T follicular helper cell (primary cell): Measurements from ENCODE around the gene ATG4A.

Experiments used
- DNase-seq: peaks from one replicate; pipeline ENCODE4 v3.0.0-alpha.2; 2020; ENCODE audit warnings: low read depth

The ATG4A gene

GRCh38 chrX:108122748-108123147 lies 31.2 kb downstream of the ATG4A start:
- no peak for DNase-seq

GRCh38 chrX:108123591-108124366 lies 32.2 kb downstream of the ATG4A start:
- no peak for DNase-seq

- no peak for DNase-seq
Observed at GRCh38 chrX:108126661-108127060, 35.1 kb downstream of the ATG4A start.

- DNase-seq: no peak
Observed at GRCh38 chrX:108127152-108127551, 35.6 kb downstream of the ATG4A start.

- DNase-seq: no peak
Observed at GRCh38 chrX:108130889-108131288, 39.3 kb downstream of the ATG4A start.

GRCh38 chrX:108131471-108131870 lies 39.9 kb downstream of the ATG4A start:
- no peak for DNase-seq

GRCh38 chrX:108132034-108132433 lies 40.5 kb downstream of the ATG4A start:
- DNase-seq: no peak

GRCh38 chrX:108132876-108133275 lies 41.3 kb downstream of the ATG4A start:
- DNase-seq: no peak

- no peak for DNase-seq
Observed at GRCh38 chrX:108134724-108135123, 43.1 kb downstream of the ATG4A start.

GRCh38 chrX:108138814-108139702 lies 47.5 kb downstream of the ATG4A start:
- no peak for DNase-seq

- DNase-seq: no peak
Observed at GRCh38 chrX:108148524-108148923, 56.9 kb downstream of the ATG4A start.

- no peak for DNase-seq
Observed at GRCh38 chrX:108156082-108156481, 64.5 kb downstream of the ATG4A start.

GRCh38 chrX:108156934-108157466 lies 65.4 kb downstream of the ATG4A start:
- DNase-seq: no peak

GRCh38 chrX:108157628-108158027 lies 66.0 kb downstream of the ATG4A start:
- DNase-seq: no peak

- no peak for DNase-seq
Observed at GRCh38 chrX:108159028-108159670, 67.6 kb downstream of the ATG4A start.

GRCh38 chrX:108160309-108160708 lies 68.7 kb downstream of the ATG4A start:
- DNase-seq: no peak

GRCh38 chrX:108162265-108162664 lies 70.7 kb downstream of the ATG4A start:
- no peak for DNase-seq

GRCh38 chrX:108163333-108164082 lies 71.9 kb downstream of the ATG4A start:
- no peak for DNase-seq

GRCh38 chrX:108165383-108166111 lies 74.0 kb downstream of the ATG4A start:
- DNase-seq: no peak

GRCh38 chrX:108167211-108167872 lies 75.8 kb downstream of the ATG4A start:
- no peak for DNase-seq
